Thyroid gland (tissue), 4 donors: ENCODE data around the gene CCDC83.

Experiments used
- CTCF ChIP-seq, 6 experiments: fragments of 200-600 bp in 3 of 6; fragments of 450-650 bp in 3 of 6; sonication (generic) in 3 of 6; IDR thresholded peaks; one replicate each; pipeline ENCODE4 v1.5.1; 2016 to 2019; ENCODE audit warnings: antibody characterized with exemption in 6 of 6, mild to moderate bottlenecking in 2 of 6, inconsistent platforms in 1 of 6, moderate library complexity in 1 of 6
- POLR2A ChIP-seq, 2 donors: fragments of 450-650 bp; IDR thresholded peaks; one replicate each; pipeline ENCODE4 v1.6.1; 2017; ENCODE audit warnings: antibody characterized with exemption in 2 of 2, mild to moderate bottlenecking in 2 of 2, moderate library complexity in 1 of 2

DNA sequence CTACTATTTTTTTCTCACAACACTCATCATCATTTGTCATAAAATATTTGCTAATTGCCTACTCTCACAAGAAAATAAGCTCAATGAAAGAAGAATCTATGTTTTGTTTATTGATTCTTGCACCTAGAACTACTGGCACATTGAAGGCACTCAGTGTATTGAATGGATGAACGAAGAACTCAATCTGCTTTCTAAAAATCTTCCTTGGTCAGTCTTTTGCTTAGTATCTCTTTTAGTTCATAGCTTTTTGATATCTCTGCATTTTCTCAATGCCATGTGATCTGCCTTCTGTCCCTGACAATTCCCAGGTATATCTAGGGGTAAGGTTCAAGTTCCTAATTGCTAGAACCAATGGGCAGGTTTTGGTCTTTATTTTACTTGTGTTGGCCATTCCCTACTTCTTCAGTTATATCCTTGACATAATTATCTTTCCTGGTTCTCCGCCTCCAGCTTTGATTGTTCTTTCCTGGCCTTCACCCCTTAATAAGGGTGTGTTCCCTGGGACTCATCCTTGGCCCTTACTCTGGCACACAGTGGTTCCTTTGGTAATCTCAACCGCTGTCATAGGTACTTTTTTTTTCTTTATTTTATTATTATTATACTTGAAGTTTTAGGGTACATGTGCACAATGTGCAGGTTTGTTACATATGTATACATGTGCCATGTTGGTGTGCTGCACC, 96.4 kb downstream of the CCDC83 start:
- TF ChIP-seq CTCF (IDR thresholded peaks at IDR 0.05) (no peak), POLR2A (IDR thresholded peaks at IDR 0.05) (no peak)
